ENCODE data around the gene CLEC12A.
"Not testable (repeated sequence)": the region's sequence is repeated elsewhere in the genome, so short reads cannot be mapped to it uniquely, and the experiment has no call there.

CLEC12A gene

GRCh38 chr12:9971181-9971580, at the start of gene CLEC12A:
Gene CLEC12A, plus strand, starts transcription at chr12:9971409. Its CDS starts 188 bp downstream, at chr12:9971597.
- DNase-seq (ENCODE audit: low read depth in 2 of 2), result no peak

- no peak for DNase-seq (ENCODE audit: low read depth in 2 of 2)
These were observed 48.8 kb upstream of the CLEC12A start for GRCh38 chr12:9922429-9922828.

DNA sequence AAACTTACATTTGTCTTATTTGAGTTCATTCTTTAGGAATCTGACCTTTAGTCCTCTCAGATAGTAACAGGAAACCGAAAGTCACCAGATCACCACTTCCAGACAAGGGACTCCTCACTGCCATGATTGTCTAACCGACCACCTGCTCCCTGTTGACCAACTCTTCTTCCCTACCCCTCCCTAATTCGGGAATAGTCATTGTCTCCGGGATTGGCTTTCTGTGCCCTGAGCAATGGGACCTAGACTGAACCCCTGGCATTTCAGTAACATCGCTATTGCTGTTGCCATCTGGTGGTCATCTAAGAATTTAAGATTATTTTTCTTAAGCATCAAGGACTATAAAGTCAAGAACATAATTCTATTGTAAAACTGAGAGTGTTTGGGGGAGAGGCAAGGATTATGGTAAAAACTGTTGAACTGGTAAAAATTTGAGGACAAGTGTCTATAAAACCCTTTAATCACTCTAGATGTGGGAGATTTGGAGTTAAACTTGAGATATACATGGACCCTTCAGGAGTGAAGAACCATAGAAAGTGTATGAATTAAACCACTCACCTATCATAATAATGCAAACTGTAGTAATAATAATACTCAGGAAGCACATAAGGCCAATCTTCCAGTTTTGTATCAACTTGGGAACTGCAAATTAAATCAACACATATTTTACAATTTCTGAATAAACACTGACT, 45.4 kb upstream of the CLEC12A start:
- peak in 1 of 2 donors; percentile 19 for DNase-seq (ENCODE audit: low read depth in 2 of 2)

GRCh38 chr12:9926876-9927275, 44.3 kb upstream of the CLEC12A start:
- DNase-seq (ENCODE audit: low read depth in 2 of 2), result no peak

DNA sequence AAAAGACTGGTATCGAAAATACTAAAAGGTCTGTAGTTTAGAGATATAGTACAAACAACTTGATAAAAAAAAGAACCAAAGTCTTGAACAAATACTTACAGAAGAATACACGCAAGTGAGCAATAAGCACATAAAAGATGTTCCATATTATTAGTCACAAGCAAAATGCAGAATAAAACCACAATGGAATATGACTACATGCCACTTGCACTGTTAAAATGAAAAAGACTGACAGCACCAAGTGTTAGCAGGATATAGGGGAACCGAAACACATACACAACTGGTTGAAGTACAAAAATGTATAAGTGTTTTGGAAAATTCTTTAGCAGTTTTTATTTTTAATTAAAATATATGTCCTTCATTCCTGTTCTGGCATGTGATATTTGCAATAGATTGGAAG, 42.6 kb upstream of the CLEC12A start:
- DNase-seq (ENCODE audit: low read depth in 2 of 2), result no peak

DNA sequence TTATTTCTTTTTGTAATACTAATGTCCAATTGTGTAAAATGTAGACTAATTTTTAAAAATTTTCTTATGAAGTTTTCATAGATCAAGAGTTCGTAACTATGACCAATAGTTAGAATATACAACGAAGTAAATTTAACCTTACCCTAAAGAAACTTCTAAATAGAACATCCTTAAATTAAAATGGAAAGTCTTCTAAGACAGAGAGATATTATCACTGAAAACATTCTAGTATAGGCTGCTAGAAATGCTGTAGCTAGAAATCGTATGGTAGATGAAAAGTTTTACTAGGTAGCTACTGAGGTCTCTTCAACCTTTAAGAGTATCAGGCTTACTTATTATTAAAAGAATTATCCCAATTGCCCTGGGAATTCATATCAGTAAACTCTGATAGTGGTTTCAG, 40.0 kb upstream of the CLEC12A start:
- DNase-seq (ENCODE audit: low read depth in 2 of 2), result no peak

- no peak for DNase-seq (ENCODE audit: low read depth in 2 of 2)
These were observed 38.9 kb upstream of the CLEC12A start, which contains the start of gene CLEC2A for GRCh38 chr12:9932270-9932669. Gene CLEC2A, minus strand, starts transcription at chr12:9932370. Its CDS starts 41 bp downstream, at chr12:9932329.

DNA sequence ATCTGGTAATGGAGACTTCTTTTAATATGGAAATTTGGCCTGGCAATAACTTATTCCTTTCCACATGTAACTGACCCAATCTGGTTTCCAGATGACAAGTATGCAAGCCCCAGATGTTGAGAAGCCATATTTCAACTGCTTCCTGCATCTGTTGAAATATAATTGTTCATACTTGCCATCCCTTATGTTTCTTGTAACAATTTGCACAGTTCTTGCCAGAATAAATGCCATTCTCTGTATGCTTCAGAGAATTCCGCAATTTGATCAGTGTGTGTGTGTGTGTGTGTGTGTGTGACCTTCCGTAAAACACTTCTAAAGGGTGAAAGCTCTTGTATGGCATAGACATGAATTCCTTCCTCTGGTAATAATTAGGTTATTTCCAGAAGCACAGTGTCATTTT, 37.3 kb upstream of the CLEC12A start:
- DNase-seq (ENCODE audit: low read depth in 2 of 2), result no peak

DNA sequence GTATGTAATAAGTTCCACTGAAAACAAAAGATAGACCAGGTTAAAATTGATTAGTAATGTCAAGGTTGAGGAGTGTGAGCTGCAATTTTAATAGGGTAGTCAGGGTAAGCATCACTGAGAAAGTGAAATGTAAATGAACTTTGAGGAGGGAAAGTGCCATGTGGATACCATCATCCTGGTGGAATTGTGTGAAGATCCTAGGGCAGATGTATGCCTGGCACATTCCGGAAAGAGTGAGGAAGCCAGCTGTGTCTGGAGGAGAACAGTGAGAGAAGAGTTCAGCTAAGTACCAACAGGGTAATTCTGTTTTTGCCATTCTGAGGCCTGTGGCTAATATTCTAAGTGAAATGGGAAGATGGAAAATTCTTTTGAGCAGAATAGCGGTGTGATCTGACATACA, 36.2 kb upstream of the CLEC12A start:
- DNase-seq (ENCODE audit: low read depth in 2 of 2), result no peak

- DNase-seq (ENCODE audit: low read depth in 2 of 2), result no peak
These were observed 34.6 kb upstream of the CLEC12A start for GRCh38 chr12:9936591-9936990.

GRCh38 chr12:9940375-9940774, 30.8 kb upstream of the CLEC12A start:
- no peak for DNase-seq (ENCODE audit: low read depth in 2 of 2)

GRCh38 chr12:9941838-9942237, 29.4 kb upstream of the CLEC12A start:
- DNase-seq (ENCODE audit: low read depth in 2 of 2), result no peak

- no peak for DNase-seq (ENCODE audit: low read depth in 2 of 2)
These were observed 28.0 kb upstream of the CLEC12A start for GRCh38 chr12:9943240-9943639.

GRCh38 chr12:9944391-9944790, 26.8 kb upstream of the CLEC12A start:
- DNase-seq (ENCODE audit: low read depth in 2 of 2), result no peak

DNA sequence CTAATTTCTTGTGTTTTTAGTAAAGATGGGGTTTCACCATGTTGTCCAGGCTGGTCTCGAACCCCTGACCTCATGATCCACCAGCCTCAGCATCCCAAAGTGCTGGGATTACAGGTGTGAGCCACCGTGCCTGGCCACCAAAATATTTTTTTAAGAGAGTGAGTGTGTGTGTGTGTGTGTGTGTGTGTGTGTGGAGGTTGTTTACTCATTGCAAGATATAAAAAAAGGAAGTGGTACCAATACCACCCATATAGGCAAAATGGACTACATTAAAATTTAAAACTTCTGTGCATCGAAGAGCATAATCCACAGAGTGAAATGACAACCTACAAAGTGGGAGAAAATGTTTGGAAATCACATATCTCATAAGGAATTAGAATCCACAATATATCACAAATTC, 23.5 kb upstream of the CLEC12A start:
- no peak for DNase-seq (ENCODE audit: low read depth in 2 of 2)

GRCh38 chr12:9948606-9949296, 22.5 kb upstream of the CLEC12A start:
- no peak for DNase-seq (ENCODE audit: low read depth in 2 of 2)

DNA sequence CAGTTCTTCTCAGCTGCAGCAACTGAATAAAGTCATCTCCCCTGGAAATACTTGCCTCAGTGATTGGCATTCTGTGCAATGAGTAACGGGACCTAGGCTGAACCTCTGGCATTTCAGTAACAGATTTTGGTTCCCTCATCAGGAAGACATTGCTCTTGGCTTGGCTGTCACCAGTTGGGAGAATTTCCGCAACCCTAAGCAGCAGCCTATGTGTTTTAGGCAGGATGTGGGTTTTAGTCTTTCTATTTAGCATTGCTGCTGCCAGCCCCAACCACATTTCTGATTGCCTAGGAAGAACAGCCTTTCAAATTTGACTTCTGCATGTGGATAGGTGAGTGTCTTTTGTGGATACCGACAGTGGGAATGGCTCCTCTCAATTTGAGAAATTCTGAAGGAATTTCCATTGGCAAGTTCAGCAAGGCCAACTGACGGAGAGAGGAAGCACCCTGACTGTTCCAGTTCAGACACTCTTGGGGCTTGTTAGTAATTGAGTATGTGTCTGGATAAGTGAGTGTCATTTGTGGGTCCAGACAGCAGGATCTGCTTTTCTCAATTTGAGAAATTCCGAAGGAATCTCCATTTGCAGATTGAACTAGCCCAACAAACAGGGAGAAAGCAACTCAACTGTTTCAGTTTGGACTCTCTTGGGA, 20.1 kb upstream of the CLEC12A start:
- DNase-seq (ENCODE audit: low read depth in 2 of 2), result no peak

DNA sequence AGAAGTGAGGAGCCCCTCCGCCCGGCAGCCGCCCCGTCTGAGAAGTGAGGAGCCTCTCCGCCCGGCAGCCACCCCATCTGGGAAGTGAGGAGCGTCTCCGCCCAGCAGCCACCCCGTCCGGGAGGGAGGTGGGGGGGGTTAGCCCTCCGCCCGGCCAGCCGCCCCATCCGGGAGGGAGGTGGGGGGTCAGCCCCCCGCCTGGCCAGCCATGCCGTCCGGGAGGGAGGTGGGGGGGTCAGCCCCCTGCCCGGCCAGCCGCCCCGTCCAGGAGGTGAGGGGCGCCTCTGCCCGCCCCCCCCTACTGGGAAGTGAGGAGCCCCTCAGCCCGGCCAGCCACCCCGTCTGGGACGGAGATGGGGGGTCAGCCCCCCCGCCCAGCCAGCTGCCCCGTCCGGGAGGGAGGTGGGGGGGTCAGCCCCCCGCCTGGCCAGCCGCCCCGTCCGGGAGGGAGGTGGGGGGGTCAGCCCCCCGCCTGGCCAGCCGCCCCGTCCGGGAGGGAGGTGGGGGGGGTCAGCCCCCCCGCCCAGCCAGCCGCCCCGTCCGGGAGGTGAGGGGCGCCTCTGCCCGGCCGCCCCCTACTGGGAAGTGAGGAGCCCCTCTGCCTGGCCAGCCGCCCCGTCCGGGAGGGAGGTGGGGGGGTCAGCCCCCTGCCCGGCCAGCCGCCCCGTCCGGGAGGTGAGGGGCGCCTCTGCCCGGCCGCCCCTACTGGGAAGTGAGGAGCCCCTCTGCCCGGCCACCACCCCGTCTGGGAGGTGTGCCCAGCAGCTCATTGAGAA, 18.1 kb upstream of the CLEC12A start:
- DNase-seq (ENCODE audit: low read depth in 2 of 2), result not testable (repeated sequence)

GRCh38 chr12:9957834-9958233, 13.4 kb upstream of the CLEC12A start:
- no peak for DNase-seq (ENCODE audit: low read depth in 2 of 2)

- DNase-seq (ENCODE audit: low read depth in 2 of 2), result no peak
These were observed 10.6 kb upstream of the CLEC12A start for GRCh38 chr12:9960590-9960989.

GRCh38 chr12:9961106-9961505, 10.1 kb upstream of the CLEC12A start:
- DNase-seq (ENCODE audit: low read depth in 2 of 2), result no peak

GRCh38 chr12:9961901-9962300, 9.3 kb upstream of the CLEC12A start:
- DNase-seq (ENCODE audit: low read depth in 2 of 2), result no peak

All from stimulated activated CD4-positive, alpha-beta T cell treated with anti-CD3 and anti-CD28 coated beads, Interleukin-1b, Interleukin-23, amount 100 ng/mL, for 4 hours (primary cell).